ENCODE results near the gene CTRB1. TPM values are rescaled to one million over a fixed set of nuclear protein-coding genes. Genes with fewer than 3 reads are reported as not detected.
A peak's percentile ranks its signal among the peaks of the same experiment; 100 is the strongest.

The CTRB1 gene
- total RNA-seq, 1 experiment from 2014 or later: 5.6 TPM

DNA sequence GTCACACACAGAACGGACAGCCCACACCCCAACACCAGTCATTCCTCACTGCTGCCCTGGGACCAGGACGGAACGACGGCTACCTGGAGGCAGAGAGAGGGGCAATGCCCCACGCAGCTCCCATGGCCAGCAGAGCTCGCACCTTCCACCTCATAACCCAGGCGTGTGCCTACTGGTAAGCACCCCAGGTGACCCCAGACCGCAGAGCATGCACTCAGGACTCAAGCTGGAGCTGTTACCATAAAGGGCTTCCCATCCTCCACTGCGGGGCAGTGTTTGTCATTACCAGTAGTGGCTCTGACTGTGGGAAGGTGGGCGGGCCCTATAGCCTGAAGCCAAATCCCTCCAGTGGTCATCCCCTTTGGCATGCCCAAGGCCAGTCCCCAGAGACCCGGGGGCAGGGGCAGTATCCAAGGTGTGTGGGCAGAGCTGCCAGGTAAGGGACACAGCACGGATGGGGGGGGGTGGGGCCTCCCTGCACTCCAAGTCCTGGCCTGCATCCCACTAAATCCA lies 37.3 kb downstream of the CTRB1 start:
- H3K27ac ChIP-seq (ENCODE audit: low read depth, low read length): no peak overlapping the region; the same call in 1 of the 2 replicates
- no peaks in the 10 kb centered on the region for H4K20me1 ChIP-seq (ENCODE audit: insufficient read depth)

DNA sequence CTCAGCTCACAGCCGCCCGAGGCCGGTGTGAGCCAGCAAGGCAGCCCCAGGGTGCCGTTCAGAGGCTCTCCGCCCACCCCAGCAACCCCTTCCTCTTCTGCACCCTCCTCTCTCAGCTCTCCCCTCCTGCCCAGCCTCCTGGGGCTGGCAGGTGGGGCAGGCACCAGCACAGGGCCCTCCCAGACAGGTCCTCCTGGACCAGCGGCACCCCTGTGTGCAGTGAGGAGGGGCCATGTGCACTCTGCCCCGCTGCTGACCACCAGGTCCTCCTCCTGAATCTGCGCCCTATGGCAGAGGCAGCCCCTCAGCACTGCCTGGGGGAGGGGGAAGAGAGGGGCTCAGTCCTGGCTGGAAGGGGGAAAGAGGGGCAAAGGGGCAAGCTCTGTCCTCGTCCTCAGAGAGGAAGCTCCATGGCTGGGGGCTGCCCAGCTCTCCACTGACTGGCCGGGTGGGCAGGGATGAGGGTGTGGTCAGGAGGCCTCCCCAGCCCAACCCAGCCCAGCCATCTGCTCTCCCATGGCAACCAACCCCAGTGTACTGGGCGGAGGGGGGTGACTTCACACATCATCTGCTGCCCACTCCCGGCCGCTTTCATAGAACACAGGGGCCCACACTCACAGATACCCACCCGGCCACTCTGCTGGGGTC lies 38.0 kb downstream of the CTRB1 start:
- peak overlapping the region; percentile 30; the same call in 1 of the 2 replicates for H3K4me2 ChIP-seq (ENCODE audit: low read length)
- TF ChIP-seq, protein P1, sequence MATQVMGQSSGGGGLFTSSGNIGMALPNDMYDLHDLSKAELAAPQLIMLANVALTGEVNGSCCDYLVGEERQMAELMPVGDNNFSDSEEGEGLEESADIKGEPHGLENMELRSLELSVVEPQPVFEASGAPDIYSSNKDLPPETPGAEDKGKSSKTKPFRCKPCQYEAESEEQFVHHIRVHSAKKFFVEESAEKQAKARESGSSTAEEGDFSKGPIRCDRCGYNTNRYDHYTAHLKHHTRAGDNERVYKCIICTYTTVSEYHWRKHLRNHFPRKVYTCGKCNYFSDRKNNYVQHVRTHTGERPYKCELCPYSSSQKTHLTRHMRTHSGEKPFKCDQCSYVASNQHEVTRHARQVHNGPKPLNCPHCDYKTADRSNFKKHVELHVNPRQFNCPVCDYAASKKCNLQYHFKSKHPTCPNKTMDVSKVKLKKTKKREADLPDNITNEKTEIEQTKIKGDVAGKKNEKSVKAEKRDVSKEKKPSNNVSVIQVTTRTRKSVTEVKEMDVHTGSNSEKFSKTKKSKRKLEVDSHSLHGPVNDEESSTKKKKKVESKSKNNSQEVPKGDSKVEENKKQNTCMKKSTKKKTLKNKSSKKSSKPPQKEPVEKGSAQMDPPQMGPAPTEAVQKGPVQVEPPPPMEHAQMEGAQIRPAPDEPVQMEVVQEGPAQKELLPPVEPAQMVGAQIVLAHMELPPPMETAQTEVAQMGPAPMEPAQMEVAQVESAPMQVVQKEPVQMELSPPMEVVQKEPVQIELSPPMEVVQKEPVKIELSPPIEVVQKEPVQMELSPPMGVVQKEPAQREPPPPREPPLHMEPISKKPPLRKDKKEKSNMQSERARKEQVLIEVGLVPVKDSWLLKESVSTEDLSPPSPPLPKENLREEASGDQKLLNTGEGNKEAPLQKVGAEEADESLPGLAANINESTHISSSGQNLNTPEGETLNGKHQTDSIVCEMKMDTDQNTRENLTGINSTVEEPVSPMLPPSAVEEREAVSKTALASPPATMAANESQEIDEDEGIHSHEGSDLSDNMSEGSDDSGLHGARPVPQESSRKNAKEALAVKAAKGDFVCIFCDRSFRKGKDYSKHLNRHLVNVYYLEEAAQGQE (IDR thresholded peaks at IDR 0.05; ENCODE audit: low read depth): no peak
- no peak for TF ChIP-seq SP1 (IDR thresholded peaks at IDR 0.05; ENCODE audit: low read depth)
- no peak for TF ChIP-seq EGR1 (IDR thresholded peaks at IDR 0.05; ENCODE audit: low read depth)
- TF ChIP-seq POLR2AphosphoS5 (IDR thresholded peaks at IDR 0.05; ENCODE audit: low read depth, low read length): no peak
- H4K20me1 ChIP-seq (ENCODE audit: insufficient read depth): no peaks in the 10 kb centered on the region
- no TSS peak for BruUV-seq (replicated peaks)
- ChIA-PET RAD21 (ENCODE audit: low non-redundant PET in 1 of 2, low total read pairs in 2 of 2, uncharacterized antibody in 2 of 2, unreplicated experiment in 2 of 2) (no interaction called here), CTCF (no interaction called here), POLR2A (no interaction called here)
- no peaks in the 10 kb centered on the region for H3K9me3 ChIP-seq (ENCODE audit: control insufficient read depth in 1 of 2, insufficient read depth in 1 of 2, low read depth in 1 of 2, low read length in 2 of 2)
- intact Hi-C loops (cut with micrococcal nuclease): no loop called here
- no peak overlapping the region for H3K4me3 ChIP-seq (replicated peaks in 1 of 2; ENCODE audit: low read depth in 1 of 2, low read length in 2 of 2)
- peaks cover 71% of the 10 kb centered on the region for H3K79me2 ChIP-seq (ENCODE audit: insufficient read depth, low read length)
- no peaks in the 10 kb centered on the region for H3K27me3 ChIP-seq (ENCODE audit: insufficient read depth, low read length)
- H3K27ac ChIP-seq (ENCODE audit: low read depth, low read length): no peak overlapping the region; the same call in 1 of the 2 replicates
- H3K9me2 ChIP-seq (ENCODE audit: insufficient read depth): no peaks in the 10 kb centered on the region
- H2AFZ ChIP-seq (ENCODE audit: low read depth, low read length, poor library complexity, severe bottlenecking): no peak overlapping the region
- no peak for ATAC-seq
- no peak overlapping the region for H3K9ac ChIP-seq (ENCODE audit: low read length)
- no peak for DNase-seq (ENCODE audit: low read depth, low spot score)
- peaks cover 29 to 54% of the 10 kb centered on the region in 2 experiments for H3K4me1 ChIP-seq (ENCODE audit: control insufficient read depth in 1 of 2, insufficient read depth in 2 of 2, low read length in 2 of 2)
- H3K36me3 ChIP-seq (ENCODE audit: control insufficient read depth in 1 of 2, insufficient read depth in 2 of 2, low read length in 2 of 2): no peaks in the 10 kb centered on the region

More for the DNA sequence above, 37.3 kb downstream of the CTRB1 start:
- intact Hi-C loops (cut with micrococcal nuclease): no loop called here
- H3K9me2 ChIP-seq (ENCODE audit: insufficient read depth): no peaks in the 10 kb centered on the region
- H3K4me3 ChIP-seq (replicated peaks in 1 of 2; ENCODE audit: low read depth in 1 of 2, low read length in 2 of 2): no peak overlapping the region
- no peak overlapping the region for H2AFZ ChIP-seq (ENCODE audit: low read depth, low read length, poor library complexity, severe bottlenecking)
- no TSS peak for BruUV-seq (replicated peaks)
- peak overlapping the region; percentile 30; the same call in 1 of the 2 replicates for H3K4me2 ChIP-seq (ENCODE audit: low read length)
- ChIA-PET RAD21 (ENCODE audit: low non-redundant PET in 1 of 2, low total read pairs in 2 of 2, uncharacterized antibody in 2 of 2, unreplicated experiment in 2 of 2) (no interaction called here), CTCF (no interaction called here), POLR2A (interaction anchor here (1.2 kb wide), 1 partner anchor 649 kb away, joined by 4 read pairs; the partner anchor contains the start of gene GLG1)
- H3K79me2 ChIP-seq (ENCODE audit: insufficient read depth, low read length): peaks cover 67% of the 10 kb centered on the region
- DNase-seq (ENCODE audit: low read depth, low spot score) (no peak), ATAC-seq (no peak)
- no peaks in the 10 kb centered on the region for H3K36me3 ChIP-seq (ENCODE audit: control insufficient read depth in 1 of 2, insufficient read depth in 2 of 2, low read length in 2 of 2)
- TF ChIP-seq SRF (IDR thresholded peaks at IDR 0.05; ENCODE audit: low read depth): no peak
- no peak overlapping the region for H3K9ac ChIP-seq (ENCODE audit: low read length)
- no peaks in the 10 kb centered on the region for H3K9me3 ChIP-seq (ENCODE audit: control insufficient read depth in 1 of 2, insufficient read depth in 1 of 2, low read depth in 1 of 2, low read length in 2 of 2)
- H3K4me1 ChIP-seq (ENCODE audit: control insufficient read depth in 1 of 2, insufficient read depth in 2 of 2, low read length in 2 of 2): peaks cover 31 to 57% of the 10 kb centered on the region in 2 experiments
- H3K27me3 ChIP-seq (ENCODE audit: insufficient read depth, low read length): no peaks in the 10 kb centered on the region
